HG03039 (cell line): ENCODE measurements around the gene PSEN2.

Source experiments
- ATAC-seq: cut with Tn5 transposase; IDR thresholded peaks from one replicate; pipeline ENCODE4 v1.9.1; 2021; ENCODE audit warnings: mild to moderate bottlenecking, moderate library complexity; ENCODE audit not compliant: unreplicated experiment

The PSEN2 gene

GRCh38 chr1:226864311-226864710 is 6.1 kb upstream of the PSEN2 start:
- ATAC-seq = no peak

GRCh38 chr1:226865590-226865989 is 4.8 kb upstream of the PSEN2 start:
- ATAC-seq = no peak

GRCh38 chr1:226867461-226868054 is 2.9 kb upstream of the PSEN2 start:
- ATAC-seq = no peak

GRCh38 chr1:226868726-226869125 is 1.7 kb upstream of the PSEN2 start:
- no peak for ATAC-seq

- ATAC-seq = no peak
These were observed 403 bp upstream of the PSEN2 start for GRCh38 chr1:226870026-226870400.

- ATAC-seq = no peak
These were observed 1.4 kb downstream of the PSEN2 start for GRCh38 chr1:226871636-226872327.

GRCh38 chr1:226872437-226872836 is 2.0 kb downstream of the PSEN2 start:
- ATAC-seq = no peak

- ATAC-seq = no peak
These were observed 3.6 kb downstream of the PSEN2 start for GRCh38 chr1:226873771-226874578.

GRCh38 chr1:226874579-226875425 is 4.4 kb downstream of the PSEN2 start:
- no peak for ATAC-seq

- ATAC-seq = no peak
These were observed 5.4 kb downstream of the PSEN2 start for GRCh38 chr1:226875641-226876295.

- ATAC-seq = no peak
These were observed 7.3 kb downstream of the PSEN2 start for GRCh38 chr1:226877669-226878068.

- ATAC-seq = no peak
These were observed 10.2 kb downstream of the PSEN2 start for GRCh38 chr1:226880372-226881287.

GRCh38 chr1:226881515-226882185 is 11.2 kb downstream of the PSEN2 start:
- no peak for ATAC-seq

- ATAC-seq = no peak
These were observed 11.8 kb downstream of the PSEN2 start for GRCh38 chr1:226882187-226882586.

GRCh38 chr1:226882631-226883409 is 12.4 kb downstream of the PSEN2 start:
- ATAC-seq = peak; percentile 92

- ATAC-seq = no peak
These were observed 13.2 kb downstream of the PSEN2 start for GRCh38 chr1:226883630-226884029.

- ATAC-seq = no peak
These were observed 13.8 kb downstream of the PSEN2 start for GRCh38 chr1:226884116-226884625.
